ENCODE data around the gene PRPH2.

PRPH2 gene

GRCh38 chr6:42659806-42660205, 62.6 kb downstream of the PRPH2 start:
- TF ChIP-seq CTCF (conservative IDR thresholded peaks at IDR 0.05; ENCODE audit: low read length) (no peak), EZH2phosphoT487 (IDR thresholded peaks at IDR 0.05; ENCODE audit: borderline replicate concordance) (no peak)
- Histone ChIP-seq H3K9ac (ENCODE audit: low read depth, low read length, poor library complexity, severe bottlenecking) (no peak overlapping the region), H3K9me2 (replicated peaks; ENCODE audit: low read depth, low read length) (no peaks in the 10 kb centered on the region), H3K36me3 (ENCODE audit: insufficient read depth, low read length) (peaks cover 60% of the 10 kb centered on the region; the same call in 1 of the 2 replicates), H3K4me2 (ENCODE audit: low read depth, low read length, poor library complexity, severe bottlenecking) (no peak overlapping the region), H3K4me3 (ENCODE audit: low read length, poor library complexity, severe bottlenecking) (no peak overlapping the region), H4K20me1 (ENCODE audit: insufficient read depth, low read length, poor library complexity, severe bottlenecking) (no peaks in the 10 kb centered on the region), H3K79me2 (ENCODE audit: insufficient read depth, low read length) (no peaks in the 10 kb centered on the region), H2AFZ (ENCODE audit: low read length) (no peak overlapping the region), H3K4me1 (ENCODE audit: insufficient read depth, low read length, poor library complexity, severe bottlenecking) (no peaks in the 10 kb centered on the region), H3K9me3 (ENCODE audit: insufficient read depth, low read depth, low read length) (no peaks in the 10 kb centered on the region), H3K27me3 (ENCODE audit: insufficient read depth, low read length, poor library complexity, severe bottlenecking) (no peaks in the 10 kb centered on the region), H3F3A (ENCODE audit: low read depth) (no peaks in the 10 kb centered on the region)

GRCh38 chr6:42653851-42654250, 68.5 kb downstream of the PRPH2 start:
- Histone ChIP-seq H3F3A (ENCODE audit: low read depth) (no peaks in the 10 kb centered on the region), H3K79me2 (ENCODE audit: insufficient read depth, low read length) (no peaks in the 10 kb centered on the region), H3K9ac (ENCODE audit: low read depth, low read length, poor library complexity, severe bottlenecking) (no peak overlapping the region), H3K9me2 (replicated peaks; ENCODE audit: low read depth, low read length) (no peaks in the 10 kb centered on the region), H3K4me3 (ENCODE audit: low read length, poor library complexity, severe bottlenecking) (no peak overlapping the region), H3K9me3 (ENCODE audit: insufficient read depth, low read depth, low read length) (no peaks in the 10 kb centered on the region), H3K27me3 (ENCODE audit: insufficient read depth, low read length, poor library complexity, severe bottlenecking) (no peaks in the 10 kb centered on the region), H4K20me1 (ENCODE audit: insufficient read depth, low read length, poor library complexity, severe bottlenecking) (no peaks in the 10 kb centered on the region), H3K4me2 (ENCODE audit: low read depth, low read length, poor library complexity, severe bottlenecking) (no peak overlapping the region), H2AFZ (ENCODE audit: low read length) (no peak overlapping the region), H3K4me1 (ENCODE audit: insufficient read depth, low read length, poor library complexity, severe bottlenecking) (no peaks in the 10 kb centered on the region), H3K36me3 (ENCODE audit: insufficient read depth, low read length) (peaks cover 55% of the 10 kb centered on the region; the same call in 1 of the 2 replicates)
- no peak for TF ChIP-seq CTCF (conservative IDR thresholded peaks at IDR 0.05; ENCODE audit: low read length)
- TF ChIP-seq EZH2phosphoT487 (IDR thresholded peaks at IDR 0.05; ENCODE audit: borderline replicate concordance) = no peak

GRCh38 chr6:42652024-42652746, 70.2 kb downstream of the PRPH2 start:
- TF ChIP-seq EZH2phosphoT487 (IDR thresholded peaks at IDR 0.05; ENCODE audit: borderline replicate concordance) (no peak), CTCF (conservative IDR thresholded peaks at IDR 0.05; ENCODE audit: low read length) (no peak)
- 0 out of 2 replicates have a peak, but pooled peaks cover 4% of the 10 kb centered on the region for H3F3A ChIP-seq (ENCODE audit: low read depth)
- H3K79me2 ChIP-seq (ENCODE audit: insufficient read depth, low read length) = no peaks in the 10 kb centered on the region
- no peaks in the 10 kb centered on the region for H3K27me3 ChIP-seq (ENCODE audit: insufficient read depth, low read length, poor library complexity, severe bottlenecking)
- H4K20me1 ChIP-seq (ENCODE audit: insufficient read depth, low read length, poor library complexity, severe bottlenecking) = no peaks in the 10 kb centered on the region
- no peak overlapping the region for H3K9ac ChIP-seq (ENCODE audit: low read depth, low read length, poor library complexity, severe bottlenecking)
- H3K9me3 ChIP-seq (ENCODE audit: insufficient read depth, low read depth, low read length) = no peaks in the 10 kb centered on the region
- no peak overlapping the region for H3K4me3 ChIP-seq (ENCODE audit: low read length, poor library complexity, severe bottlenecking)
- no peaks in the 10 kb centered on the region for H3K4me1 ChIP-seq (ENCODE audit: insufficient read depth, low read length, poor library complexity, severe bottlenecking)
- H3K9me2 ChIP-seq (replicated peaks; ENCODE audit: low read depth, low read length) = no peaks in the 10 kb centered on the region
- H2AFZ ChIP-seq (ENCODE audit: low read length) = no peak overlapping the region
- peaks cover 44% of the 10 kb centered on the region; the same call in 1 of the 2 replicates for H3K36me3 ChIP-seq (ENCODE audit: insufficient read depth, low read length)
- no peak overlapping the region for H3K4me2 ChIP-seq (ENCODE audit: low read depth, low read length, poor library complexity, severe bottlenecking)
